Activated B cell treated with CpG ODN at 0.5 μM for 24 hours (primary cell): Measurements from ENCODE around the gene ANKIB1. TPM values are rescaled to one million over a fixed set of nuclear protein-coding genes. Genes with fewer than 3 reads are reported as not detected.

Experiments
- ATAC-seq: fragments of 200-7000 bp; cut with Tn5 transposase; one replicate; pipeline ENCODE4 v1.10.0; 2021; ENCODE audit warnings: low read depth, mild to moderate bottlenecking, moderate library complexity
- CTCF ChIA-PET: fragments of 350-600 bp; sonication (Branson Sonifier 250); formaldehyde crosslinking; loops from one replicate; lab custom pipeline; 2021; ENCODE audit warnings: antibody characterized with exemption; lab: Charles Lee
- POLR2A ChIA-PET: fragments of 350-600 bp; sonication (Branson Sonifier 250); formaldehyde crosslinking; loops from one replicate; lab custom pipeline; 2021; ENCODE audit warnings: antibody characterized with exemption; lab: Charles Lee
- DNase-seq: peaks from one replicate; pipeline ENCODE4 v3.0.0; 2022
- H3K27ac Mint-ChIP-seq: one replicate; pipeline ENCODE4 v1.8.0; 2020; ENCODE audit warnings: mixed read lengths
- H3K27me3 Mint-ChIP-seq: one replicate; pipeline ENCODE4 v1.8.0; 2021; ENCODE audit warnings: mixed read lengths
- H3K36me3 Mint-ChIP-seq: one replicate; pipeline ENCODE4 v1.8.0; 2021; ENCODE audit warnings: low read depth, mixed read lengths
- H3K4me1 Mint-ChIP-seq: one replicate; pipeline ENCODE4 v1.8.0; 2021; ENCODE audit warnings: mixed read lengths
- H3K4me3 Mint-ChIP-seq: one replicate; pipeline ENCODE4 v1.8.0; 2020; ENCODE audit warnings: mild to moderate bottlenecking, mixed read lengths
- H3K9me3 Mint-ChIP-seq: one replicate; pipeline ENCODE4 v1.8.0; 2020; ENCODE audit warnings: mixed read lengths
- CTCF ChIP-seq: fragments of 200-600 bp; IDR thresholded peaks from one replicate; pipeline ENCODE4 v1.8.0; 2022; ENCODE audit warnings: antibody characterized with exemption, mild to moderate bottlenecking
- intact Hi-C: fragments of 100-400 bp; cut with micrococcal nuclease; formaldehyde crosslinking; loops from one replicate; pipeline ENCODE4 v1.15.1; 2024
- total RNA-seq: library from RNA; stranded (reverse); gene quantifications from 2 replicates; pipeline ENCODE4 v1.2.3, GENCODE V29; 2022

ANKIB1 gene
- total RNA-seq, 1 donor from 2014 or later: 50.6 TPM

GRCh38 chr7:92319243-92319642 lies 73.5 kb downstream of the ANKIB1 start:
- peaks cover 21% of the 10 kb centered on the region for H3K36me3 Mint-ChIP-seq
- no peak overlapping the region for H3K27ac Mint-ChIP-seq
- no peaks in the 10 kb centered on the region for H3K27me3 Mint-ChIP-seq
- DNase-seq (no peak), ATAC-seq (no peak)
- H3K4me1 Mint-ChIP-seq: no peaks in the 10 kb centered on the region
- CTCF ChIA-PET: interaction anchor here (1.3 kb wide), 1 partner anchor 128 kb away, joined by 4 read pairs; the partner anchor contains the start of gene GATAD1
- no peaks in the 10 kb centered on the region for H3K9me3 Mint-ChIP-seq
- H3K4me3 Mint-ChIP-seq: no peak overlapping the region
- TF ChIP-seq CTCF: no peak
- POLR2A ChIA-PET: no interaction called here
- intact Hi-C loops: no loop called here

- DNase-seq (no peak), ATAC-seq (no peak)
- peaks cover 36% of the 10 kb centered on the region for H3K36me3 Mint-ChIP-seq
- TF ChIP-seq CTCF: no peak
- H3K4me1 Mint-ChIP-seq: no peaks in the 10 kb centered on the region
- H3K27me3 Mint-ChIP-seq: no peaks in the 10 kb centered on the region
- H3K27ac Mint-ChIP-seq: no peak overlapping the region
- ChIA-PET POLR2A (no interaction called here), CTCF (no interaction called here)
- intact Hi-C loops: no loop called here
- H3K9me3 Mint-ChIP-seq: no peaks in the 10 kb centered on the region
- no peak overlapping the region for H3K4me3 Mint-ChIP-seq
These were observed 79.4 kb downstream of the ANKIB1 start for GRCh38 chr7:92325173-92325572.

GRCh38 chr7:92325858-92326257 lies 80.1 kb downstream of the ANKIB1 start:
- Mint-ChIP-seq H3K36me3 (peaks cover 29% of the 10 kb centered on the region), H3K27ac (no peak overlapping the region), H3K4me1 (no peaks in the 10 kb centered on the region), H3K4me3 (no peak overlapping the region), H3K27me3 (no peaks in the 10 kb centered on the region), H3K9me3 (no peaks in the 10 kb centered on the region)
- ATAC-seq: no peak
- CTCF ChIA-PET: no interaction called here
- no peak for DNase-seq
- intact Hi-C loops: no loop called here
- no peak for TF ChIP-seq CTCF
- POLR2A ChIA-PET: no interaction called here

GRCh38 chr7:92330835-92331438 lies 85.2 kb downstream of the ANKIB1 start:
- DNase-seq: no peak
- intact Hi-C loops: no loop called here
- H3K9me3 Mint-ChIP-seq: peaks cover 4% of the 10 kb centered on the region
- ChIA-PET POLR2A (no interaction called here), CTCF (no interaction called here)
- H3K4me3 Mint-ChIP-seq: no peak overlapping the region
- H3K4me1 Mint-ChIP-seq: no peaks in the 10 kb centered on the region
- no peak overlapping the region for H3K27ac Mint-ChIP-seq
- no peaks in the 10 kb centered on the region for H3K27me3 Mint-ChIP-seq
- H3K36me3 Mint-ChIP-seq: peaks cover 43% of the 10 kb centered on the region
- ATAC-seq: no peak
- no peak for TF ChIP-seq CTCF

GRCh38 chr7:92331508-92331907 lies 85.7 kb downstream of the ANKIB1 start:
- no peaks in the 10 kb centered on the region for H3K4me1 Mint-ChIP-seq
- no peaks in the 10 kb centered on the region for H3K27me3 Mint-ChIP-seq
- peaks cover 44% of the 10 kb centered on the region for H3K36me3 Mint-ChIP-seq
- peaks cover 4% of the 10 kb centered on the region for H3K9me3 Mint-ChIP-seq
- TF ChIP-seq CTCF: no peak
- no peak for DNase-seq
- CTCF ChIA-PET: no interaction called here
- no peak overlapping the region for H3K27ac Mint-ChIP-seq
- ATAC-seq: no peak
- POLR2A ChIA-PET: no interaction called here
- no peak overlapping the region for H3K4me3 Mint-ChIP-seq
- intact Hi-C loops: no loop called here
